ENCODE results near the gene CDX1. TPM values are rescaled to one million over a fixed set of nuclear protein-coding genes. Genes with fewer than 3 reads are reported as not detected.

Gene CDX1
- total RNA-seq, 2 experiments from 2014 or later: not detected

DNA sequence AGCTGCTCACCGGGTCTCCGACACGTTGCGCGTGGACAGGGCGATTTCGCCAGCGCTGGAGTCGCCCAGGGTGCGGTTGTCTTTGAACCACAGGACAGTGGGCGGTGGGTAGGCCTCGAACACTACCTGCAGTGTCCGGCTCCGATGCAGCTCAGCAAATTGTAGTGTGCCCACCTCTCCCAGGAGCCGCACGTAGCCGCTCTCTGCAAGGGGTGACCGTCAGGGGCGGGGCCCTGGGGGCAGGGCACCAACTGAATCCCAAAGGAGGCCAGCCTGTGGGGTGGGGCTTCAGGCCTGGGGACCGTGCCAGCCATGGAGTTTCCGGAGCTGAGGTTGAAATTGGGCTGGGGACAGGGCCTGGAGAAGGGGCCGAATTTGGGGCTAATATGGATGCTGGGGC is 33.8 kb upstream of the CDX1 start:
- Mint-ChIP-seq H3K4me1 (no peaks in the 10 kb centered on the region), H3K9me3 (ENCODE audit: low read depth) (no peaks in the 10 kb centered on the region), H3K27me3 (no peaks in the 10 kb centered on the region), H3K36me3 (ENCODE audit: low read depth) (no peaks in the 10 kb centered on the region), H3K27ac (no peak overlapping the region), H3K4me3 (no peak overlapping the region)
- intact Hi-C loops (cut with DNase I, micrococcal nuclease): no loop called here
- no peak for DNase-seq
- CTCF ChIA-PET: no interaction called here
- POLR2A ChIA-PET: no interaction called here
- no peak for ATAC-seq

DNA sequence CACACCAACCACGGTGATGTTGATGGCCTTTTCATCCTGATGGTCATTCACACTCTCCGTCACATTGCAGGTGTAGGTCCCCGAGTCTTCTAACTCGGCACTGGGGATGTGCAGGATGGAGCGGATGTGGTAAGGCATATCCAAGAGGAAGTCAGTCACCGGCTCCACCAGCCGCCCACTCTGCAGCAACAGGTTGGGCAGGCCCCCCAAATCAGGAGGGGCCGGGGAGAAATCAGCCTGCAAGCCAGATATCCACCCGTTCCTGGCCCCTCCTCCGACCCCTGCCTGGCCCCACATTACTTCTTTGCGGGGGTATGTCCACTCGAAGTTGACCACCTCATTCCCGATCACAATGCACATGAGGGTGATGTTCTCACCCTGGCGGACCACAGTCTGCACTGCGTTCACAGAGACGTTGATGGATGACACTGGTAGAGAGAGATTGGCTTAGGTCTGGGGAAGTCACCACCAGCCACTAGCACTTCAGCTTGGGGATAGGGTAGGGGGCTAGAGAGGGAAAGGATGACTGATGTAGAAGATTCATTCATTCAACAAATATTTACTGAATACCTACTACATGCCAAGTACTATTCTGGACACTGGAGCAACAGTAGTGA is 32.9 kb upstream of the CDX1 start:
- intact Hi-C loops (cut with DNase I, micrococcal nuclease): no loop called here
- Mint-ChIP-seq H3K27me3 (no peaks in the 10 kb centered on the region), H3K4me3 (no peak overlapping the region), H3K9me3 (ENCODE audit: low read depth) (no peaks in the 10 kb centered on the region), H3K4me1 (no peaks in the 10 kb centered on the region), H3K27ac (no peak overlapping the region), H3K36me3 (ENCODE audit: low read depth) (no peaks in the 10 kb centered on the region)
- CTCF ChIA-PET: interaction anchor here (0.8 kb wide), 1 partner anchor 14 kb away, joined by 3 read pairs; no protein-coding TSS in a partner anchor
- POLR2A ChIA-PET: no interaction called here
- DNase-seq (no peak), ATAC-seq (no peak)

DNA sequence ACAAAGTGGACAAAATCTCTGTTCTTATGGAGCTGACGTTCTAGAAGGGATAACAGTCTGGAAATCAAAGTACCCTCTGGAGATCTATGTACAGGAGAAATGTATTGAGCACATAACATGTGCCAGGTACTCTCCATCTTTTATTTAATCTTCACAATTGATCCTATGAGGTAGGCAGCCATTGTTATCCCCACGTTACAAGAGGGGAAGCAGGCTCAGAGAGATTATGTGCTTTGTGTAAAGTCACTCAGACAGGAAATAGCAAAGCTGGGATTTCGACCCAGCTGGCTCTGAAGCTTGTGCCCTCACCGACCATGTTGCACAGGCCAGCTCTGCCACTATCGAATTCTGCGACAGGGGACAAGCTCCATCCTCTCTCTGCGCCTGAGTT is 32.4 kb upstream of the CDX1 start:
- Mint-ChIP-seq H3K4me3 (no peak overlapping the region), H3K9me3 (ENCODE audit: low read depth) (no peaks in the 10 kb centered on the region), H3K27me3 (no peaks in the 10 kb centered on the region), H3K36me3 (ENCODE audit: low read depth) (no peaks in the 10 kb centered on the region), H3K4me1 (no peaks in the 10 kb centered on the region), H3K27ac (no peak overlapping the region)
- POLR2A ChIA-PET: no interaction called here
- intact Hi-C loops (cut with DNase I, micrococcal nuclease): no loop called here
- no peak for DNase-seq
- ATAC-seq: no peak
- CTCF ChIA-PET: interaction anchor here (0.6 to 0.8 kb wide), 2 partner anchors 14 to 113 kb away, joined by 3 to 5 read pairs; no protein-coding TSS in a partner anchor

DNA sequence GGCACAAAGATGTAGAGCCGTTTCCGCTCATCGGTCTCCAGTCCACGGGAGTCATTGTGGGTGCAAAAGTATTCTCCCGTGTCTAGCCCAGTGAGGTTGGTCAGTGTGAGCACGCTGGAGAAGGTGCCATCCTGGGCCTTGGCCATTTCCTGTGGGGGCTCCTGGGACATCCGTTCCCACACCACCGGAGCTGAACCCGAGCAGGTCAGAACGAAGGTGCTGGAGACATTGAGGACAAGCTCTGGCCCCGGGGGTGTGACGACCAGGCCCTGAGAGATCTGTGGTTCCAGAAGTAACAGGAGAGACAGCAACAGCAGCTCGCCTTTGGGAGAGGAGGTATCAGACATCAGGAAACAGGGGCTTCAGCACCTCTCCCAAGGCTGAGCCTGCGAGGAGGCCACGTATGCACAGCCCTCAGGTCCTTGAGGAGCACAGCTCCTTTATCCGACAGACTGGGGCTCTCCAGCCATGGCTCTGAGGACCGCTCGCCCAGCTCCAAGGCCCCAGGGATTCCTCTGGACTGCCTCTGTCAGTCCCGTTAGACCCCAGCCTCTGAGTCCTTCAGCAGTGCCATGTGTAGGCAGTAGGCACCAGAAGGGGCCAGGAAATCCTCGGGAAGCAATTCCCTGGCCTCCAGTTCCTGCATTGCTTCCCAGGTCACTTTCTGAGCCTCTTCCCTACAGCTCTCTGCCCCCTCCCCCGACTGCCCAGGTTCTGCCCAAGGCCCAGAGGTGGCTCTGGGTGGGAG is 30.8 kb upstream of the CDX1 start:
- Mint-ChIP-seq H3K27me3 (no peaks in the 10 kb centered on the region), H3K27ac (no peak overlapping the region), H3K36me3 (ENCODE audit: low read depth) (no peaks in the 10 kb centered on the region), H3K4me3 (no peak overlapping the region), H3K4me1 (no peaks in the 10 kb centered on the region), H3K9me3 (ENCODE audit: low read depth) (no peaks in the 10 kb centered on the region)
- ATAC-seq (no peak), DNase-seq (no peak)
- CTCF ChIA-PET: interaction anchor here (0.7 to 1.7 kb wide), 3 partner anchors 8 to 123 kb away, joined by 3 to 6 read pairs (median 3); no protein-coding TSS in a partner anchor
- intact Hi-C loops (cut with DNase I, micrococcal nuclease): no loop called here
- POLR2A ChIA-PET: no interaction called here

DNA sequence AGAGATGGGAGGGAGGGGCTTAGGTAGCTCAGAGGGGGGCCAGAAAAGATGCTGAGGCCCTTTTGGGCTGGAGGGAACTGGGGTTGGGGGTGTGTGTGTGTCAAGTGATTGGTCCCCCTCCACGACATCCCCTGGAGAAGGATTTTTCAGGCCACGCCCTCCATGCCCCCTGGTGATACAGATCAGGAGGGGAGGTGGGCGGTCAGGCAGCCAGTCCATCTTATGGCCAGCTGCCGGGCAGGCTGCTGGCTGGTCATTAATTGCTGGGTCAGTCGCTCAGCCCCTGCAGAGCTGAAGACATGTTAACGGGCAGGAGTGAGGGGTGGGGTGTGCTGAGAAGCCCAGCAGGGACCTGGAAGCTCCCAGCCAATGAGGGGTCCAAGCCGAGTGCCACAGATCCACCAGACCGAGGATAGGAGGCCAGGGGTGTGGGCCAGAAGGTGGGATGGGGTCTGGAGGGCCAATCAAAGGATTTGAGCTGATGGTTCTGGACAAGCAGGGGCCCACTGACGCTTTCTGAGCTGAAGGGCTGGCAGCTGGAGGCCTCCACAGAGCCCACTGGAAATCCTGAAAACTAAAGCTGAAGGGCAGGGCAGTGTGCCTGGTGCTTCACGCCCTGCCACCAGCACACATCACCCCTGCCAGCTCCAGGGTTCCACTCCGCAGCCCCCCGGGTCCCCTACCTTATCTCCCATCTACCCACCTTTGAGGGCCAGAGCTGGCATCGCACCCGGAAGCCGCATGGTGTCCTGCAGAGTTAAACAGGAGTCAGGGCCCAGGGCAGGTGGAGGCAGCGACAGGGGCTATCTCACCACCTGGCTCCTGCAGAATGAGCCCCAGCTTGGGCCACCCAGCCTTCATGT is 30.0 kb upstream of the CDX1 start:
- H3K4me3 Mint-ChIP-seq: no peak overlapping the region
- POLR2A ChIA-PET: no interaction called here
- intact Hi-C loops (cut with DNase I, micrococcal nuclease): no loop called here

DNA sequence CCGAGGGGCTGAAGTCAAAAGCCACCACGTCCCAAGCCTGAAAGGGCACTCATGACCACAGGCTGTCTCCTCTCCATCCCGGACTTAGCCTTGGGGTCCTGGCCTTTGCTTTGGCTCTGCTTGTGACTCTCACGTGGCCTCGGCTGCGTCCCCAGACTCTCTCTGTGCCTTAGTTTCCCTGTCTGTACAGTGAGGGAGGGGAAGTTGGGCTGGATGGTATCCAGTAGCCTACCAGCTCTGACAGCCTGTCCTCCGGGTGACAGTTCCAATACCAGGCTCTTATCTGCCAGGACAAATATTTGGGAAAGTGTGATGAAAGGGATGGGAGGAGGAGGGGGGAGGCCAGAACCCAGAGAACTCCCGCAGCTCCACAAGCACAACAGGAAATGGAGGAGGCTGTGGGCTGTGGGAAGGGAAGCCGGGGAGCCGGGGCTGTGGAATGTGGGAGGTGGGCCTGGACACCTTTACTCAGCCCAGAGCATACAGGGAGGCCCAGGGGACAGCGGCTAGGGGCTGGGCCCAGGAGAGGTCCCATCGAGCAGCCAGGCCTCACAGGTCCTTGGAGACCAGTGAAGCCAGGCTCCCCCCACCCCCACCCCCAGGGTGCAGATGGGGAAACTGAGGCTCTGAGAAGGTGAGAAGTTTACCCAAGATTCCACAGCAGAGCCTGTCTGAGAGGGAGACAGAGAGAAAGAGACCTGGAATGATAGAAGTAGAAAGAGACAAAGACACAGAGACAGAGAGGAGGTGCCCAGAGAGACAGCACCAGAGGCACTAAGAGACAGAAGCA is 29.2 kb upstream of the CDX1 start:
- Mint-ChIP-seq H3K27me3 (no peaks in the 10 kb centered on the region), H3K4me1 (no peaks in the 10 kb centered on the region), H3K9me3 (ENCODE audit: low read depth) (no peaks in the 10 kb centered on the region), H3K36me3 (ENCODE audit: low read depth) (no peaks in the 10 kb centered on the region), H3K27ac (no peak overlapping the region), H3K4me3 (no peak overlapping the region)
- ChIA-PET CTCF (interaction anchor here (1.7 kb wide), 1 partner anchor 10 kb away, joined by 6 read pairs; no protein-coding TSS in a partner anchor), POLR2A (no interaction called here)
- intact Hi-C loops (cut with DNase I, micrococcal nuclease): no loop called here
- DNase-seq (no peak), ATAC-seq (no peak)

More for the DNA sequence above, 30.0 kb upstream of the CDX1 start:
- H3K9me3 Mint-ChIP-seq (ENCODE audit: low read depth): no peaks in the 10 kb centered on the region
- no peaks in the 10 kb centered on the region for H3K27me3 Mint-ChIP-seq
- ATAC-seq: no peak
- no peak overlapping the region for H3K27ac Mint-ChIP-seq
- H3K36me3 Mint-ChIP-seq (ENCODE audit: low read depth): no peaks in the 10 kb centered on the region
- no peaks in the 10 kb centered on the region for H3K4me1 Mint-ChIP-seq
- CTCF ChIA-PET: interaction anchor here (0.6 to 1.7 kb wide), 2 partner anchors 9 to 15 kb away, joined by 3 to 6 read pairs; no protein-coding TSS in a partner anchor
- DNase-seq: no peak

DNA sequence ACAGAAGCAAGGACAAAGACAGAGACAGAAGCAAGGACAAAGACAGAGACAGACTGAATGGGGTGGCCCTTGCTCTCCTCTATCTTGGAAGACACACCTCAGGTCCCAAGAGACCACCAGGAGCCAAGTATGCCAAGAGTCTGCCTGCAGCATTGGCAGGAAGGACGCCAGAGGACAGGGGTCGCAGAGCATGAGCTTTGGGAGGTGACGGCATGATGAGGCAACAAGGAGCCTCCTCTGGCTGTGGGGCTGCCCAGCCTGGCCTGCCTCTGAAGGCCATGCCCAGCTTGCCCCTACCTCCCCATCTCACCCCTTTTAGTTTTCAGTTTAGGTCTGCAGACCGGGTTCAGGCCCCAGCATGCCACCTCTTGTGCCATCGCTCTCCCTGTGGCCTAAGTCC is 28.6 kb upstream of the CDX1 start:
- no peak for DNase-seq
- H3K4me3 Mint-ChIP-seq: no peak overlapping the region
- no peak overlapping the region for H3K27ac Mint-ChIP-seq
- ChIA-PET POLR2A (no interaction called here), CTCF (interaction anchor here (0.6 kb wide), 1 partner anchor 696 kb away, joined by 3 read pairs; no protein-coding TSS in a partner anchor)
- no peaks in the 10 kb centered on the region for H3K27me3 Mint-ChIP-seq
- no peaks in the 10 kb centered on the region for H3K4me1 Mint-ChIP-seq
- no peaks in the 10 kb centered on the region for H3K36me3 Mint-ChIP-seq (ENCODE audit: low read depth)
- intact Hi-C loops (cut with DNase I, micrococcal nuclease): no loop called here
- ATAC-seq: no peak
- no peaks in the 10 kb centered on the region for H3K9me3 Mint-ChIP-seq (ENCODE audit: low read depth)

DNA sequence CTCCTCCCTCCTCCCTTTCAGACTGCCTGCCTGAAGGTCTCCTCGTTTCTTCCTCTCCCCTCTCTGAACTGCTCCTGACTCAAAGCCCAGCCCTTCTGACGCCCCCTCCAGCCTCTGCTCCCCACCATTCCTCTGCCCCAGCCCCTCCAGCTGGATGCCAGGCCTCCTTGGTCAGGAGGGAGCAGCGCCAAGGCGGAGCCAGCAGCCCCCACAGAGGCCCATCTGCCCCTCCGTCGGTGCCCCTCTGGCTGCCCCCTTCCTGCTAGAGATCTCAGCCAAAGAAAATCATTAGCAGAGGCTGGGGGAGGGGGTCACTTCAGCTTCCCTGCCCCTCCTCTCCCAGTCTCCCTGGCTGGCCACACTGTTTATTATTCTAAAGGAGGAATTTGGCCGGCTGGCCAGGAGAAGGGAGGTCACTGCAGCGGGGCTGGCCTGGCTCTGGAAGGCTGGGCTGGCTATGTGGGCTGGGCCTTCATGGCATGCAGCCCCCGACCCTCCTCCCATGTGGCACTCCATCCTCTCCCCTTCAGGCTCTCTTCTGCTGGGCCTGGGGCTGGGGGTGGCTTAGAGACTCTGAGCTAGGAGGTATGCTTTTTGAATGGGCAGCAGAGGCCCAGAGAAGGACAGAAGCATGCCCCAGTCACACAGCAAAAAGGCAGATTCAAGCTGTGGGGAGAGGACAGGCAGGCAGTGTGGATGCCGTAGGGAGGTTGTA is 27.9 kb upstream of the CDX1 start:
- Mint-ChIP-seq H3K27ac (no peak overlapping the region), H3K9me3 (ENCODE audit: low read depth) (no peaks in the 10 kb centered on the region), H3K4me1 (no peaks in the 10 kb centered on the region), H3K4me3 (no peak overlapping the region), H3K36me3 (ENCODE audit: low read depth) (no peaks in the 10 kb centered on the region), H3K27me3 (no peaks in the 10 kb centered on the region)
- POLR2A ChIA-PET: no interaction called here
- intact Hi-C loops (cut with DNase I, micrococcal nuclease): no loop called here
- CTCF ChIA-PET: interaction anchor here (0.6 to 0.8 kb wide), 2 partner anchors 161 to 697 kb away, joined by 3 read pairs; no protein-coding TSS in a partner anchor
- no peak for DNase-seq
- ATAC-seq: no peak

DNA sequence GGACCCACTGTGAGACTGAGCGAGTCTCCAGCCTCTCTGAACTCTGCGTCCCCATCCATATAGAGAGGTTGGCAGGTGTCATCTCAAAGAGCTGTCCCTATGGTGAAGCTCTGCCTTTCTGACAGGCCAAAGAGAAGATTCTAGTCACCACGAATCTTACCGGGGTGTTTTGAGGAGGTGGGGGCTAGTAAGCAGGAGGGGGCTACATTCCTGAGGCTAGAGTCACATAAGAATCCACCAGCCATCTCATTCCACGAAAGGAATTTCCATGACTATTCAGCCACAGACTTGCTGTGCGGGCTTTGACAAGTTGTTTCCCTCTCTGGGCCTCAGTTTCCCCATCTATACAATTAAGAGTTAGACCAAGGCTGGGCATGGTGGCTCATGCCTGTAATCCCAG is 27.2 kb upstream of the CDX1 start:
- H3K27ac Mint-ChIP-seq: no peak overlapping the region
- POLR2A ChIA-PET: no interaction called here
- no peak for DNase-seq
- no peaks in the 10 kb centered on the region for H3K36me3 Mint-ChIP-seq (ENCODE audit: low read depth)
- ATAC-seq: no peak
- no peaks in the 10 kb centered on the region for H3K4me1 Mint-ChIP-seq
- no peak overlapping the region for H3K4me3 Mint-ChIP-seq
- no peaks in the 10 kb centered on the region for H3K9me3 Mint-ChIP-seq (ENCODE audit: low read depth)
- intact Hi-C loops (cut with DNase I, micrococcal nuclease): no loop called here
- CTCF ChIA-PET: interaction anchor here (0.7 to 0.8 kb wide), 2 partner anchors 71 to 161 kb away, joined by 3 read pairs; no protein-coding TSS in a partner anchor
- H3K27me3 Mint-ChIP-seq: no peaks in the 10 kb centered on the region

DNA sequence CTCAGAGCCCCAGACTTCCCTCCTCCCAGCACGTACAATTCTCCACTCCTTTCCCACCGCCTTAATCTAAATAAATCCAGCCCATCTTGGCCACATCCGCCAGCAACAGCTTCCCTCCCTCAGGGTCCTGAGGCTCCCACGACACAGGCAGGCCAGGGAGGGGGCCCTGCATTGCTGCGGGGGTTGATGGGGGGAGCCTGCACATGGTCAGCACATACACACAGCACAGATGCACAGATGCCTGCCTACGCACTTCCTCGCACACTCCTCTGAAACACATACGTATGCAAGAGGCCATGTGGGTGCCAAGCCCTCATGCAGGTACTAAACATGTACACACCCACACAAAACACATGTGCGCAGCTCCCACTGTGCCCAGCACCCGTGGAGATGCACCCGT is 25.7 kb upstream of the CDX1 start:
- DNase-seq (no peak), ATAC-seq (no peak)
- Mint-ChIP-seq H3K9me3 (ENCODE audit: low read depth) (no peaks in the 10 kb centered on the region), H3K4me3 (no peak overlapping the region), H3K27ac (no peak overlapping the region), H3K36me3 (ENCODE audit: low read depth) (no peaks in the 10 kb centered on the region), H3K4me1 (no peaks in the 10 kb centered on the region), H3K27me3 (no peaks in the 10 kb centered on the region)
- intact Hi-C loops (cut with DNase I, micrococcal nuclease): no loop called here
- ChIA-PET CTCF (no interaction called here), POLR2A (no interaction called here)
